CD14-positive monocyte (primary cell): Measurements from ENCODE around the gene CNOT8. TPM values are rescaled to one million over a fixed set of nuclear protein-coding genes. Genes with fewer than 3 reads are reported as not detected.
A peak's percentile ranks its signal among the peaks of the same experiment; 100 is the strongest.

Experiments
- DNase-seq, 3 donors: peaks; one replicate each; pipeline ENCODE4 v3.0.0-alpha.2; 2011 to 2022
- H2AFZ ChIP-seq: 2 replicates; pipeline ENCODE4 v1.6.0; 2012; ENCODE audit warnings: mild to moderate bottlenecking, low read depth, low read length, inconsistent platforms; ENCODE audit not compliant: insufficient read depth, poor library complexity, severe bottlenecking
- H3K27ac ChIP-seq, 2 donors: 1 replicate in 1 of 2; 2 replicates in 1 of 2; pipeline ENCODE4 v1.5.1; 2012 to 2013; ENCODE audit warnings: low read length in 2 of 2, control low read depth in 1 of 2, inconsistent platforms in 1 of 2, low read depth in 1 of 2, mild to moderate bottlenecking in 1 of 2
- H3K27me3 ChIP-seq, 2 donors: one replicate each; pipeline versions ENCODE4 v1.6.0 to v1.6.1; 2011 to 2013; ENCODE audit warnings: low read length in 2 of 2; ENCODE audit not compliant: control insufficient read depth in 2 of 2, insufficient read depth in 2 of 2
- H3K36me3 ChIP-seq, 2 donors: replicated peaks in 1 of 2; 1 replicate in 1 of 2; 2 replicates in 1 of 2; pipeline versions ENCODE4 v1.5.1 to v1.6.1; 2012 to 2013; ENCODE audit warnings: low read length in 2 of 2, control low read depth in 1 of 2, inconsistent platforms in 1 of 2, mild to moderate bottlenecking in 1 of 2; ENCODE audit not compliant: insufficient read depth in 2 of 2, control insufficient read depth in 1 of 2
- H3K4me1 ChIP-seq, 2 donors: 1 replicate in 1 of 2; 2 replicates in 1 of 2; pipeline versions ENCODE4 v1.5.1 to v1.6.1; 2012 to 2013; ENCODE audit warnings: low read length in 2 of 2, control low read depth in 1 of 2, inconsistent platforms in 1 of 2, mild to moderate bottlenecking in 1 of 2, moderate library complexity in 1 of 2; ENCODE audit not compliant: insufficient read depth in 2 of 2, control insufficient read depth in 1 of 2
- H3K4me2 ChIP-seq: replicated peaks from 2 replicates; pipeline ENCODE3; 2012; ENCODE audit warnings: low read length, moderate library complexity, mild to moderate bottlenecking; ENCODE audit not compliant: poor library complexity, severe bottlenecking; ENCODE audit errors: extremely low read depth
- H3K4me3 ChIP-seq, 3 experiments: fragments of 200-600 bp in 1 of 3; sonication (generic) in 1 of 3; replicated peaks in 1 of 3; 1 replicate in 2 of 3; 2 replicates in 1 of 3; pipeline ENCODE4 v1.5.1; 2011 to 2013; ENCODE audit warnings: low read length in 3 of 3, mild to moderate bottlenecking in 3 of 3, control low read depth in 2 of 3, low read depth in 2 of 3, inconsistent platforms in 1 of 3, moderate library complexity in 1 of 3
- H3K79me2 ChIP-seq: 2 replicates; pipeline ENCODE4 v1.6.0; 2012; ENCODE audit warnings: mild to moderate bottlenecking, control low read depth, inconsistent platforms, low read length, moderate library complexity; ENCODE audit not compliant: insufficient read depth
- H3K9ac ChIP-seq: 2 replicates; pipeline ENCODE4 v1.6.0; 2017; ENCODE audit warnings: low read length, mild to moderate bottlenecking; ENCODE audit not compliant: insufficient read depth, poor library complexity, severe bottlenecking
- H3K9me3 ChIP-seq, 2 donors: replicated peaks in 1 of 2; 1 replicate in 1 of 2; 2 replicates in 1 of 2; pipeline versions ENCODE4 v1.5.1 to v1.6.1; 2012 to 2013; ENCODE audit warnings: low read length in 2 of 2, control low read depth in 1 of 2; ENCODE audit not compliant: control insufficient read depth in 1 of 2, insufficient read depth in 1 of 2
- H4K20me1 ChIP-seq: 2 replicates; pipeline ENCODE4 v1.6.0; 2012; ENCODE audit warnings: mild to moderate bottlenecking, low read length, control low read depth, moderate library complexity; ENCODE audit not compliant: insufficient read depth
- H3K27ac Mint-ChIP-seq, 7 donors: one replicate each; pipeline ENCODE4 v1.8.0; 2020; ENCODE audit warnings: mild to moderate bottlenecking in 7 of 7, mixed read lengths in 7 of 7, moderate library complexity in 6 of 7, inconsistent platforms in 2 of 7
- H3K27me3 Mint-ChIP-seq, 3 donors: one replicate each; pipeline ENCODE4 v1.8.0; 2021 to 2022; ENCODE audit warnings: low read depth in 3 of 3, mild to moderate bottlenecking in 3 of 3, mixed read lengths in 3 of 3, moderate library complexity in 3 of 3, inconsistent platforms in 1 of 3
- H3K36me3 Mint-ChIP-seq, 2 donors: one replicate each; pipeline ENCODE4 v1.8.0; 2020; ENCODE audit warnings: mixed read lengths in 2 of 2, inconsistent platforms in 1 of 2, mild to moderate bottlenecking in 1 of 2
- H3K4me1 Mint-ChIP-seq: one replicate; pipeline ENCODE4 v1.8.0; 2020; ENCODE audit warnings: mild to moderate bottlenecking, mixed read lengths
- H3K4me3 Mint-ChIP-seq, 2 donors: one replicate each; pipeline ENCODE4 v1.8.0; 2020; ENCODE audit warnings: mild to moderate bottlenecking in 2 of 2, mixed read lengths in 2 of 2, moderate library complexity in 1 of 2
- H3K9me3 Mint-ChIP-seq, 7 donors: one replicate each; pipeline ENCODE4 v1.8.0; 2020 to 2022; ENCODE audit warnings: mixed read lengths in 7 of 7, mild to moderate bottlenecking in 6 of 7, moderate library complexity in 6 of 7, inconsistent platforms in 2 of 7
- WGBS: methylation state at CpG from one replicate; pipeline ENCODE4 v1.1.5; 2013; ENCODE audit warnings: missing lambda C conversion rate; ENCODE audit not compliant: insufficient coverage; 5-methylcytosine and 5-hydroxymethylcytosine counted together
- intact Hi-C, 2 donors: fragments of 100-400 bp; cut with micrococcal nuclease; formaldehyde crosslinking; loops; one replicate each; pipeline versions ENCODE4 v1.15.0 to v1.15.1; 2023
- polyA plus RNA-seq, 3 donors: library from polyadenylated mRNA; depleted of rRNA in 1 of 3; unstranded in 2 of 3; stranded (reverse) in 1 of 3; fragments of 300-500 nt in 2 of 3; fragments of >200 nt in 1 of 3; fragmentation: Illumina TruSeq in 2 of 3; gene quantifications; 1 replicate in 2 of 3; 2 replicates in 1 of 3; pipeline ENCODE4 v1.2.3, GENCODE V29; 2012 to 2021
- TF ChIP-seq, protein P1 (sequence below): fragments of 200-600 bp; IDR thresholded peaks from one replicate; pipeline ENCODE4 v1.8.0; 2022; ENCODE audit warnings: antibody characterized with exemption, mild to moderate bottlenecking

CNOT8 gene
- polyA plus RNA-seq, 3 donors = 98.7 to 160 (median 147) TPM

GRCh38 chr5:154817815-154818214, 40.6 kb upstream of the CNOT8 start:
- Histone ChIP-seq H3K9ac (no peak overlapping the region), H4K20me1 (peaks cover 28% of the 10 kb centered on the region), H3K4me3 (no peak overlapping the region), H3K4me2 (no peak overlapping the region), H2AFZ (no peak overlapping the region), H3K27ac (peak overlapping the region in 1 of 2 donors; percentile 25), H3K27me3 (no peaks in the 10 kb centered on the region), H3K4me1 (peaks cover 8% of the 10 kb centered on the region in 2 donors), H3K9me3 (no peaks in the 10 kb centered on the region), H3K36me3 (peaks cover 59 to 63% of the 10 kb centered on the region in 2 donors), H3K79me2 (no peaks in the 10 kb centered on the region)
- Mint-ChIP-seq H3K4me3 (no peak overlapping the region), H3K9me3 (no peaks in the 10 kb centered on the region), H3K27ac (no peak overlapping the region), H3K4me1 (peaks cover 13% of the 10 kb centered on the region), H3K27me3 (no peaks in the 10 kb centered on the region), H3K36me3 (peaks cover 54 to 59% of the 10 kb centered on the region in 2 donors)
- intact Hi-C loops = no loop called here
- TF ChIP-seq, protein P1, sequence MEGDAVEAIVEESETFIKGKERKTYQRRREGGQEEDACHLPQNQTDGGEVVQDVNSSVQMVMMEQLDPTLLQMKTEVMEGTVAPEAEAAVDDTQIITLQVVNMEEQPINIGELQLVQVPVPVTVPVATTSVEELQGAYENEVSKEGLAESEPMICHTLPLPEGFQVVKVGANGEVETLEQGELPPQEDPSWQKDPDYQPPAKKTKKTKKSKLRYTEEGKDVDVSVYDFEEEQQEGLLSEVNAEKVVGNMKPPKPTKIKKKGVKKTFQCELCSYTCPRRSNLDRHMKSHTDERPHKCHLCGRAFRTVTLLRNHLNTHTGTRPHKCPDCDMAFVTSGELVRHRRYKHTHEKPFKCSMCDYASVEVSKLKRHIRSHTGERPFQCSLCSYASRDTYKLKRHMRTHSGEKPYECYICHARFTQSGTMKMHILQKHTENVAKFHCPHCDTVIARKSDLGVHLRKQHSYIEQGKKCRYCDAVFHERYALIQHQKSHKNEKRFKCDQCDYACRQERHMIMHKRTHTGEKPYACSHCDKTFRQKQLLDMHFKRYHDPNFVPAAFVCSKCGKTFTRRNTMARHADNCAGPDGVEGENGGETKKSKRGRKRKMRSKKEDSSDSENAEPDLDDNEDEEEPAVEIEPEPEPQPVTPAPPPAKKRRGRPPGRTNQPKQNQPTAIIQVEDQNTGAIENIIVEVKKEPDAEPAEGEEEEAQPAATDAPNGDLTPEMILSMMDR = no peak
- DNase-seq = no peak
- no CpG with 5 or more reads among the region's 6 CpGs for WGBS

DNA sequence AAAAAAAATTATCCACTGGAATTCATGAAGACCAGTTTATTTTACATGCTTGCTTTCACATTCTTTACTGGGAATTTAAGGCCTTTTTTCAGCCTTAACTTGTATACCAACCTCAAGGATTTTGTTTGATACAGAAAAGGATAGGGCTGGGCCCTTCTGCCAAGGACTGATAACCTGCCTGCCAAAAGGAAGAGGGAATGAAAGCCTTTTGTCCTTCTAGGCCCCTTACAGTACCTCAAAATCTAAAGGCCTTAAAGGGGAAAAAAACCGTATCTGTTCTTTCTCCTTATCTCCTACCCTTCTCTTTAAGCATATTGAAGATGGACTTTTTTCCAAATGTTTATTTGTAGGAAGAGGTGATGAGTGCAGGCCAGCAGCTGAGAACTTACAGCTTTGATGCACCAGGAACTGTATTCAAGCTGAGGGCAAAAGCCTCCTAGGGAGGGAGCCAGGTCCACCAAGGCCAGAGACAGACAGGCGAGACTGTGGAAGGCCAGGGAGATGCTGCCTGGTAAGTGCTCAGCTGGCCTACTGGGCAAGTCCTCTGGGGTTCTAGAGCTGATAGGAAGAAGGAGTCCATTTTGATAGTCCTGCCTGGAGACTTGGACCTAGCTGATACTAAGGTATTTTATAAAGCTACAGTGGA, 39.8 kb upstream of the CNOT8 start:
- Histone ChIP-seq H3K79me2 (no peaks in the 10 kb centered on the region), H3K9ac (no peak overlapping the region), H2AFZ (no peak overlapping the region), H3K4me3 (no peak overlapping the region), H3K36me3 (peaks cover 55 to 62% of the 10 kb centered on the region in 2 donors), H4K20me1 (peaks cover 20% of the 10 kb centered on the region), H3K27me3 (no peaks in the 10 kb centered on the region), H3K4me1 (peaks cover 8% of the 10 kb centered on the region in 2 donors), H3K9me3 (no peaks in the 10 kb centered on the region), H3K4me2 (no peak overlapping the region), H3K27ac (peak overlapping the region in 1 of 2 donors; percentile 25)
- H3K4me3 Mint-ChIP-seq = no peak overlapping the region
- DNase-seq = no peak
- H3K9me3 Mint-ChIP-seq = no peaks in the 10 kb centered on the region
- WGBS = 100% methylated on average over 1 of the region's 2 CpGs
- no peaks in the 10 kb centered on the region for H3K27me3 Mint-ChIP-seq
- H3K4me1 Mint-ChIP-seq = peaks cover 11% of the 10 kb centered on the region
- H3K36me3 Mint-ChIP-seq = peaks cover 55 to 57% of the 10 kb centered on the region in 2 donors
- intact Hi-C loops = no loop called here
- TF ChIP-seq, protein P1 = no peak
- peak overlapping the region in 4 of 7 donors; percentile 0 to 57 (median 46) for H3K27ac Mint-ChIP-seq
